KMS-11 (cell line): ENCODE data around the gene SHOC1.

Experiments used
- H2AFZ ChIP-seq: fragments of 200-600 bp; sonication (generic); 2 replicates; pipeline ENCODE4 v1.6.1; 2016; ENCODE audit warnings: antibody characterized with exemption, mixed run types, low read depth
- H3K27ac ChIP-seq: fragments of 200-600 bp; sonication (generic); 2 replicates; pipeline ENCODE4 v1.6.1; 2016; ENCODE audit warnings: mild to moderate bottlenecking, mixed run types
- H3K27me3 ChIP-seq: fragments of 200-600 bp; sonication (generic); 2 replicates; pipeline ENCODE4 v1.6.1; 2017; ENCODE audit warnings: mild to moderate bottlenecking, low read depth, mixed run types, moderate library complexity; ENCODE audit not compliant: insufficient read depth
- H3K36me3 ChIP-seq: fragments of 200-600 bp; sonication (generic); 2 replicates; pipeline ENCODE4 v1.6.1; 2017; ENCODE audit warnings: mild to moderate bottlenecking, mixed run types; ENCODE audit not compliant: insufficient read depth
- H3K4me1 ChIP-seq: fragments of 200-600 bp; sonication (generic); 2 replicates; pipeline ENCODE4 v1.6.1; 2016; ENCODE audit warnings: mild to moderate bottlenecking, low read depth, mixed run types; ENCODE audit not compliant: poor library complexity, severe bottlenecking
- H3K4me2 ChIP-seq: fragments of 200-600 bp; sonication (generic); 2 replicates; pipeline ENCODE4 v1.7.0; 2016; ENCODE audit warnings: mild to moderate bottlenecking, mixed run types
- H3K4me3 ChIP-seq: fragments of 200-600 bp; sonication (generic); IDR thresholded peaks from 2 replicates; pipeline ENCODE4 v1.6.1; 2017; ENCODE audit warnings: low read depth, low read length, mixed read lengths; ENCODE audit not compliant: insufficient read depth
- H3K79me2 ChIP-seq: fragments of 200-600 bp; sonication (generic); 2 replicates; pipeline ENCODE4 v1.6.1; 2016; ENCODE audit warnings: low read depth, mixed run types; ENCODE audit not compliant: insufficient read depth
- H3K9ac ChIP-seq: fragments of 200-600 bp; sonication (generic); 2 replicates; pipeline ENCODE4 v1.6.1; 2016; ENCODE audit warnings: mild to moderate bottlenecking, mixed run types
- H4K20me1 ChIP-seq: fragments of 200-600 bp; sonication (generic); 2 replicates; pipeline ENCODE4 v1.6.1; 2016; ENCODE audit warnings: mild to moderate bottlenecking, mixed run types; ENCODE audit not compliant: insufficient read depth
- CTCF ChIP-seq: fragments of 200-600 bp; sonication (generic); conservative IDR thresholded peaks from 2 replicates; pipeline ENCODE4 v1.6.1; 2017; ENCODE audit warnings: low read depth, mild to moderate bottlenecking, antibody characterized with exemption, low read length, moderate library complexity, mixed read lengths

Gene SHOC1

GRCh38 chr9:111759762-111760639 lies 34.7 kb downstream of the SHOC1 start:
- Histone ChIP-seq H3K4me3 (no peak overlapping the region), H3K36me3 (no peaks in the 10 kb centered on the region), H3K4me1 (no peaks in the 10 kb centered on the region), H3K27me3 (no peaks in the 10 kb centered on the region), H3K4me2 (no peak overlapping the region), H3K9ac (no peak overlapping the region), H4K20me1 (no peaks in the 10 kb centered on the region), H2AFZ (no peak overlapping the region), H3K27ac (no peak overlapping the region), H3K79me2 (no peaks in the 10 kb centered on the region)
- TF ChIP-seq CTCF: peak; percentile 81

DNA sequence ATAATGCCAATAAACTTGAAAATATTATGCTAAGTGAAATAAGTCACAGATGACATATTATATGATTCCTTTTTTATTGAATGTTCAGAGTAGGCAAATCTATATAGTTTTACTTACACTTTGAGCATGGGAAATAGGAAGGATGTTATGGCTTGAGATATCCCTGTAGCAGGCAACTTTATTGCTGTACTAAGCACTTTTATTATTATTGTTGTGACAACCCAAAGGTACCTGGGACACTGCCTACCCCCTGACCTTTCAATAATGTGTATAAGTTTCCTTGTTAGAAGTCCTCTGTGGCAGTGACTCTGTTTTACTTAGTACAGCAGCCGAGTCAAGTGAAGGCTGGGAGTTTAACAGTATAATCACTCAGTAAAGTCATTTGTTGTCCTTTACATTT lies 39.9 kb downstream of the SHOC1 start:
- Histone ChIP-seq H3K4me1 (no peaks in the 10 kb centered on the region), H3K36me3 (no peaks in the 10 kb centered on the region), H3K27me3 (no peaks in the 10 kb centered on the region), H3K79me2 (no peaks in the 10 kb centered on the region), H3K9ac (no peak overlapping the region), H2AFZ (no peak overlapping the region), H3K4me2 (no peak overlapping the region), H3K4me3 (no peak overlapping the region), H4K20me1 (no peaks in the 10 kb centered on the region), H3K27ac (no peak overlapping the region)
- TF ChIP-seq CTCF: no peak

- Histone ChIP-seq H3K4me1 (no peaks in the 10 kb centered on the region), H2AFZ (no peak overlapping the region), H3K36me3 (no peaks in the 10 kb centered on the region), H3K27me3 (no peaks in the 10 kb centered on the region), H3K9ac (no peak overlapping the region), H4K20me1 (no peaks in the 10 kb centered on the region), H3K27ac (no peak overlapping the region), H3K4me2 (no peak overlapping the region), H3K79me2 (no peaks in the 10 kb centered on the region), H3K4me3 (no peak overlapping the region)
- TF ChIP-seq CTCF: no peak
Observed at GRCh38 chr9:111752455-111752854, 42.3 kb downstream of the SHOC1 start.
